HG03045 (cell line): Measurements from ENCODE around the gene CWC27.
"Not testable (repeated sequence)": the region's sequence is repeated elsewhere in the genome, so short reads cannot be mapped to it uniquely, and the experiment has no call there.

Experiments
- ATAC-seq: cut with Tn5 transposase; IDR thresholded peaks from one replicate; pipeline ENCODE4 v1.9.1; 2021; ENCODE audit warnings: mild to moderate bottlenecking, moderate library complexity; ENCODE audit not compliant: unreplicated experiment

Gene CWC27

GRCh38 chr5:64918083-64918482, 149.4 kb downstream of the CWC27 start:
- no peak for ATAC-seq

DNA sequence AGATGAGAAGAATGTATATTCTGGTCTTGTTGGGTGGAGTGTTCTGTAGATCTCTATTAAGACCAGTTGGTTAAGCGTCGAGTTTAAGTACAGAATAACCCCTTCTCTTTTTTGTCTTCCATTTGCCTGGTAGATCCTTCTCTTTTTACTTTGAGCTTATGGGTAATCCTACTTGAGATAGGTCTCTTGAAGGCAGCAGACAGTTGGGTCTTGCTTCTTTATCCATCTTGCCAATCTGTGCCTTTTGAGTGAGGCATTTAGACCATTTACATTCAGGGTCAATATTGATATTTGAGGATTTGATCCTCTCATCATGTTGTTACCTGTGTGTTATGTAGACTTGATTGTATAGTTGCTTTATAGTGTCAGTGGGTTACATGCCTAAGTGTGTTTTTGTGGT, 152.7 kb downstream of the CWC27 start:
- ATAC-seq = no peak

DNA sequence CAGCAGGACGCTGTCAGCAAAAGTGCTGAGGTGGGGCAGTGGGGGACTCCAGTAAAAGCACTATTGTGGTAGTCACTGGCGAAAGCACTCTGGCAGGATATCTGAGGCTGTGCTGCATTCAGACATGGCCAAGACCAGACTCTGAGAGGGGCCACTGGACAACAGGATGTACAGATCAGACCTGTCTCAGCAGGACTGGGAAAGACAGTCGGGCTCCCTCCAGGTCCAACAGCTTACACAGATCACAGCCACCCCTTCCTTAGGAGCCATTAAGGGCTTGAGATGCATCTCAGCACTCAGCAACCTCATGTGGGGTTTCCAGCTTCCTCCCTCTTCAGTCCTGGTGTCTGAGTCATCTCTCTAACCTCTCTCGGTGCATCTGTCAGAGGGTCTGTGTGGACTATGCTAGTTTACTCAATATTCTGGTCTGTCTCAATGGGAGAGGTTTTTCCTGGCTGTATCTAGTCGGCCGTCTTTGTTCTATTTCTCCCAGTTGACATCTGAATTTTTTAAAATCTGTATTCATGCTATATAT, 154.5 kb downstream of the CWC27 start:
- no peak for ATAC-seq

GRCh38 chr5:64925123-64925522, 156.4 kb downstream of the CWC27 start:
- ATAC-seq = no peak

- ATAC-seq = no peak
These were observed 161.1 kb downstream of the CWC27 start for GRCh38 chr5:64929833-64930232.

- ATAC-seq = no peak
These were observed 162.1 kb downstream of the CWC27 start for GRCh38 chr5:64930672-64931318.

GRCh38 chr5:64939422-64939771, 170.7 kb downstream of the CWC27 start:
- not testable (repeated sequence) for ATAC-seq

DNA sequence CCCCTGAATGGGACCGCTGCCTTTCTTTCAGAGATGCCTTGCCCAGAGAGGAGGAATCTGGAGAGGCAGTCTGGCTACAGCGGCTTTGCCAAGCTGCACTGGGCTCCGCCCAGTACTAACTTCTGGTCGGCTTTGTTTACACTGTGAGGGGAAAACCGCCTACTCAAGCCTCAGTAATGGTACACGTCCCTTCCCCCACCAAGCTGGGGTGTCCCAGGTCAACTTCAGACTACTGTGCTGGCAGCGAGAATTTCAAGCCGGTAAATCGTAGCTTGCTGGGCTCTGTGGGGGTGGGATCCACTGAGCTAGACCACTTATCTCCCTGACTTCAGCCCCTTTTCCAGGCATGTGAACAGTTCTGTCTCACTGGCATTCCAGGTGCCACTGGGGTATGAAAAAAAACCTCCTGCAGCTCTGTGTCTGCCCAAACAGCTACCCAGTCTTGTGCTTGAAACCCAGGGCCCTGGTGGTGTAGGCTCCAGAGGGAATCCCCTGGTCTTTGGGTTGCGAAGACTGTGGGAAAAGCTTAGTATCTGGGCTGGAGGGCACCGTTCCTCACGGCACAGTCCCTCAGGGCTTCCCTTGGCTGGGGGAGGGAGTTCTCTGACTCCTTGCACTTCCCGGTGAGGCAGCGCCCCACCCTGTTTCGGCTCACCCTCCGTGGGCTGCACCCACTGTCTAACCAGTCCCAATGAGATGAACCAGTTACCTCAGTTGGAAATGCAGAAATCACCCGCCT, 171.2 kb downstream of the CWC27 start:
- no peak for ATAC-seq

DNA sequence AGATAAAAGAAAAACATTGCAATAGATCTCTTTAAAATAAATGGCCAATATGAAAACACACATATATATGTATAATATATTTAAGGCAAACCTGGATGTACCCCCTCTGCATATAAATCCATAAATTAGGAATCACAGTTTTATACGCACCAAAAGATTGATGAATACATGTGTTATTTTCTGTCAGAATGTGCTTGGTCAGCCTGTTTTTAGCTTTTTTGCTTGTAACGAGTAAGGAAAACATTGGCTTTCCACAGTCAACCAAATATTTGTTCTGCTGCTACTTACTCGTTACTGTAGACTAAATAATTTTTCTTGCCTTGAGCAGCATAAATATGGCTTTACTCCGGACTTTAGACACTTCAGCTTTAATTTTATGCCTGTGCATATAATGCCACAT, 173.7 kb downstream of the CWC27 start:
- no peak for ATAC-seq

DNA sequence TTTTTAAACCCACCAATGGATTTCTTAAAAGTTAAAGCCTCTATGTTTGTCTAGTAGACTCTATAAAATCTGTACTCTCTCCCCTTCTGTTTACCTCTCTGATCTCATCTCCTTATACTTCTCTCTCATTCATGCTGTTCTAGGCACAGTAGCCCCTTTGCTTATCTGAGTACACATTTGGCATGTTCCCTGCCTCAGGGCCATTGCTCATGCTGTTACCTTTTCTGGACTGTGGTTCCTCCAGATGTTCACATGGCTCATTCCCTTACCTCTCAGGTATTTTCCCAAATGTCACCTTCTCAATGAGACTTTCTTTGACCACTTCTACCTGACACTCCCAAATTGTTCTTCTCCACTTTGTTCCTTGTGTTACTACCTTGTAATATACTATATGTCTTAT, 176.1 kb downstream of the CWC27 start:
- no peak for ATAC-seq

DNA sequence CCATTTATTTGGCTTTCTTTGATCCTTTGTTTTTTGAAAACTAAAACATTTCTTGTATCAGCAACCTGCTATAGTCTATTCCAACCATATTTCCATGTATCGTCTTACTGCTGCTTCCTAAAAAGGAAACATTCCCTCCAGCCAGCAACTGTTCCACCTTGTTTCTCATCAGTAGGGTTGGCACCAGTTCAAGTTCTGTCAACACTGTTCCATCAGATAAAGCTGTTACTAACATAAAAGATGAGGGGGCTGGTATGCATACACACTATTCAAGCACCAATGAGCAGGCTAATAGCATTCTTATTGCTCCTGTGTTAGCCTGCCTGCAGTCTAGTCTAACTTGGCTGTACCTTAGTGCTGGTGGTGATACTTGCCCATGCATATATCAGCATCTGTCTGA, 178.3 kb downstream of the CWC27 start:
- no peak for ATAC-seq

DNA sequence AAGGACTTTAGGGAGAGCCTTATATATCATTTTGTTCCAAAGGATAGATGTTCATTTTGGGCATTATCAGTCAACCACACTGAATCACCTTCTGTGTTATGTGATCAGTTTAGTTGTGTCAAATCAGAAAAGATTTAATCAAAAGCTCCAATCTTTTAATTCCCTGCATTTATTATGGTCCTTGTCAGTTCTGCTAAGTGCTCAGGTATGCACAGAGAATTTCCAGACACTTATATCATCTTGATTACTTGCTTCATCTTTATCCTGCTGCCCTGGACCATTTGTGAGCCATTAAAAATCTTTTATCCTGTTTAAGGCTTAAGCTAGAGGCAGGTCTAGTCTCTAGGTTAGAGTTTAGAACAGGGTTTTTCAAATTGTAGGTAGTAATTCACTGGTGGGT, 179.1 kb downstream of the CWC27 start:
- ATAC-seq = no peak

DNA sequence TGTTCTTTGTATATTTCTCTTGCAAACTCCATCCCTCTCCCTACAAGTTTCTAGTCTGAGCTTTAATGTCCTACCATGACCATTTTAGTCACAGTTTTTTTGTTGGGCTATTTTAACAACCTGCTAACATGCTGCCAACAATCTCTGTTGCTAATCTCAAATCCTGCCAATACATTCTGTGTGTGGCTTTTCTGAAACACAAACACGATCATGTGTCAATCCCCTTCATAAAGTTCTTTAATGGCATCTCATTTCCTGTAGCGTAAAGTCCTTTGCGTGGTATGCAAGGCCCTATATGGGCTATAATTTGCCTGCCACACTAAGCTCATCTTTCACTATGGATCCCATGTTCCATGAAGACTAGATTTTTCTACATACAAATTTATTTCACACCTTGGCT, 180.6 kb downstream of the CWC27 start:
- ATAC-seq = no peak

- no peak for ATAC-seq
These were observed 184.4 kb downstream of the CWC27 start for GRCh38 chr5:64952951-64953673.

- ATAC-seq = no peak
These were observed 185.8 kb downstream of the CWC27 start for GRCh38 chr5:64954518-64954917.

GRCh38 chr5:64958757-64959391, 190.1 kb downstream of the CWC27 start:
- no peak for ATAC-seq

- ATAC-seq = no peak
These were observed 194.5 kb downstream of the CWC27 start for GRCh38 chr5:64963278-64963677.

DNA sequence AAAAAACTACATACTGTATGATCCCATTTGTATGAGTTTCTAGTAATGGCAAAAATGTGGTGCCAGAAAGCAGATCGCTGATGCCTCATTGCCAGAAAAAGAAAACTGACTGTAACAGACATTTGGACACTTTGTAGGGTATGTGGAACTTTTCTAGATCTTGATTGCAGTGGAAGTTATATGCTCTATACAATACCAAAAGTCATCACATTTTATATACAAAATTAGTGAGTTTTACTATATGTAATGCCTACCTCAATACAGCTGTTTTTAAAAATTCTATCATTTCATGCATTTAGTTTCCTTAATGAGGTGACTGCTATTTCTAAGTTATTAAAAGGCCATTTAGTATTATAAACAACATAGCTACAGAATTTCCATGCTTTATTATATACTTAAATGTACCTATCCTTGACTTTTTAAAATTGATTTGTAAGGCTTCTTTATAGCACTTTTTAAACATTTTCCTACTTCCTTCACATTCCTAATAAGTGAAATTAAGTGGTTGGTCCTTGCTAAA, 199.9 kb downstream of the CWC27 start:
- ATAC-seq = no peak

GRCh38 chr5:64969578-64969977, 200.8 kb downstream of the CWC27 start:
- no peak for ATAC-seq

GRCh38 chr5:64971513-64971912, 202.8 kb downstream of the CWC27 start:
- no peak for ATAC-seq

DNA sequence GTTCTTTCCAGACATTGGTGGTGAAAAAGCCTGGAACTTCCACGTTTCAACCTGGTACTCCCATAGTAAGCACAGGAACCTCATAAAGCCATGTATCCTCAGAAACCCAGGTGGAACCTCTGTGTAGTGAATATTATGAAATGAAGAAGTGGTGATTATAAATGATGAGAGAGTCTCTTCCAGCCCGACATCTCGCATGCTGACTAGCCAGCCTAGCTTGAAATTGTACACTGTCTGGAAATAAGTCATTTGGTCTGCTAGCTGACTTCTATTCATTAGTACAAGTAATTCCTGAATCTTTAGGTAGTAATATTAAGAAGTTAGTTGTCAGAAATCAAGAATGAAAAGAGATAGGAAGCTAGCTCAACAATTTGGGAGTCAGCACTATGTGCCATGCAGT, 203.3 kb downstream of the CWC27 start:
- no peak for ATAC-seq
